ENCODE data around the gene EFHD2. TPM values are rescaled to one million over a fixed set of nuclear protein-coding genes. Genes with fewer than 3 reads are reported as not detected.

The EFHD2 gene
- total and polyA plus RNA-seq, 2 of the 8 experiments (the other 6 are each of a cell fraction or from before 2014, with no cell fraction given) = 24.4 to 25.1 TPM

DNA sequence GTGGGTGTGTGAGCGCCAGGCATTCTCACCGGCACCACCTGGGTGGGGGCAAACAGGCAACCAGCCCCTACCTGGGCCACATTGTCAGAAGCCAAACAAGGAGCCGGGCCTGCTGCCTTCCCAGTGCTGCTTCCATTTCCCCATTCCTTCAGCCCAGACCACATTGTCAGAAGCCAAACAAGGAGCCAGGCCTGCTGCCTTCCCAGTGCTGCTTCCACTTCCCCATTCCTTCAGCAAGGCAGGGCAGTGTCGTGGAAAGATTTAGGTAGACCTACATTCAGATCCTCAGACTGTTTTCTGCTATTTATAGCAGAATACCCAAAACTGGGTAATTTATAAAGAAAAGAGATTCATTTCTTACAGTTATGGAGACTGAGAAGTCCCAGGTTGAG is 47.0 kb upstream of the EFHD2 start (continued):
- TF ChIP-seq, protein P1, sequence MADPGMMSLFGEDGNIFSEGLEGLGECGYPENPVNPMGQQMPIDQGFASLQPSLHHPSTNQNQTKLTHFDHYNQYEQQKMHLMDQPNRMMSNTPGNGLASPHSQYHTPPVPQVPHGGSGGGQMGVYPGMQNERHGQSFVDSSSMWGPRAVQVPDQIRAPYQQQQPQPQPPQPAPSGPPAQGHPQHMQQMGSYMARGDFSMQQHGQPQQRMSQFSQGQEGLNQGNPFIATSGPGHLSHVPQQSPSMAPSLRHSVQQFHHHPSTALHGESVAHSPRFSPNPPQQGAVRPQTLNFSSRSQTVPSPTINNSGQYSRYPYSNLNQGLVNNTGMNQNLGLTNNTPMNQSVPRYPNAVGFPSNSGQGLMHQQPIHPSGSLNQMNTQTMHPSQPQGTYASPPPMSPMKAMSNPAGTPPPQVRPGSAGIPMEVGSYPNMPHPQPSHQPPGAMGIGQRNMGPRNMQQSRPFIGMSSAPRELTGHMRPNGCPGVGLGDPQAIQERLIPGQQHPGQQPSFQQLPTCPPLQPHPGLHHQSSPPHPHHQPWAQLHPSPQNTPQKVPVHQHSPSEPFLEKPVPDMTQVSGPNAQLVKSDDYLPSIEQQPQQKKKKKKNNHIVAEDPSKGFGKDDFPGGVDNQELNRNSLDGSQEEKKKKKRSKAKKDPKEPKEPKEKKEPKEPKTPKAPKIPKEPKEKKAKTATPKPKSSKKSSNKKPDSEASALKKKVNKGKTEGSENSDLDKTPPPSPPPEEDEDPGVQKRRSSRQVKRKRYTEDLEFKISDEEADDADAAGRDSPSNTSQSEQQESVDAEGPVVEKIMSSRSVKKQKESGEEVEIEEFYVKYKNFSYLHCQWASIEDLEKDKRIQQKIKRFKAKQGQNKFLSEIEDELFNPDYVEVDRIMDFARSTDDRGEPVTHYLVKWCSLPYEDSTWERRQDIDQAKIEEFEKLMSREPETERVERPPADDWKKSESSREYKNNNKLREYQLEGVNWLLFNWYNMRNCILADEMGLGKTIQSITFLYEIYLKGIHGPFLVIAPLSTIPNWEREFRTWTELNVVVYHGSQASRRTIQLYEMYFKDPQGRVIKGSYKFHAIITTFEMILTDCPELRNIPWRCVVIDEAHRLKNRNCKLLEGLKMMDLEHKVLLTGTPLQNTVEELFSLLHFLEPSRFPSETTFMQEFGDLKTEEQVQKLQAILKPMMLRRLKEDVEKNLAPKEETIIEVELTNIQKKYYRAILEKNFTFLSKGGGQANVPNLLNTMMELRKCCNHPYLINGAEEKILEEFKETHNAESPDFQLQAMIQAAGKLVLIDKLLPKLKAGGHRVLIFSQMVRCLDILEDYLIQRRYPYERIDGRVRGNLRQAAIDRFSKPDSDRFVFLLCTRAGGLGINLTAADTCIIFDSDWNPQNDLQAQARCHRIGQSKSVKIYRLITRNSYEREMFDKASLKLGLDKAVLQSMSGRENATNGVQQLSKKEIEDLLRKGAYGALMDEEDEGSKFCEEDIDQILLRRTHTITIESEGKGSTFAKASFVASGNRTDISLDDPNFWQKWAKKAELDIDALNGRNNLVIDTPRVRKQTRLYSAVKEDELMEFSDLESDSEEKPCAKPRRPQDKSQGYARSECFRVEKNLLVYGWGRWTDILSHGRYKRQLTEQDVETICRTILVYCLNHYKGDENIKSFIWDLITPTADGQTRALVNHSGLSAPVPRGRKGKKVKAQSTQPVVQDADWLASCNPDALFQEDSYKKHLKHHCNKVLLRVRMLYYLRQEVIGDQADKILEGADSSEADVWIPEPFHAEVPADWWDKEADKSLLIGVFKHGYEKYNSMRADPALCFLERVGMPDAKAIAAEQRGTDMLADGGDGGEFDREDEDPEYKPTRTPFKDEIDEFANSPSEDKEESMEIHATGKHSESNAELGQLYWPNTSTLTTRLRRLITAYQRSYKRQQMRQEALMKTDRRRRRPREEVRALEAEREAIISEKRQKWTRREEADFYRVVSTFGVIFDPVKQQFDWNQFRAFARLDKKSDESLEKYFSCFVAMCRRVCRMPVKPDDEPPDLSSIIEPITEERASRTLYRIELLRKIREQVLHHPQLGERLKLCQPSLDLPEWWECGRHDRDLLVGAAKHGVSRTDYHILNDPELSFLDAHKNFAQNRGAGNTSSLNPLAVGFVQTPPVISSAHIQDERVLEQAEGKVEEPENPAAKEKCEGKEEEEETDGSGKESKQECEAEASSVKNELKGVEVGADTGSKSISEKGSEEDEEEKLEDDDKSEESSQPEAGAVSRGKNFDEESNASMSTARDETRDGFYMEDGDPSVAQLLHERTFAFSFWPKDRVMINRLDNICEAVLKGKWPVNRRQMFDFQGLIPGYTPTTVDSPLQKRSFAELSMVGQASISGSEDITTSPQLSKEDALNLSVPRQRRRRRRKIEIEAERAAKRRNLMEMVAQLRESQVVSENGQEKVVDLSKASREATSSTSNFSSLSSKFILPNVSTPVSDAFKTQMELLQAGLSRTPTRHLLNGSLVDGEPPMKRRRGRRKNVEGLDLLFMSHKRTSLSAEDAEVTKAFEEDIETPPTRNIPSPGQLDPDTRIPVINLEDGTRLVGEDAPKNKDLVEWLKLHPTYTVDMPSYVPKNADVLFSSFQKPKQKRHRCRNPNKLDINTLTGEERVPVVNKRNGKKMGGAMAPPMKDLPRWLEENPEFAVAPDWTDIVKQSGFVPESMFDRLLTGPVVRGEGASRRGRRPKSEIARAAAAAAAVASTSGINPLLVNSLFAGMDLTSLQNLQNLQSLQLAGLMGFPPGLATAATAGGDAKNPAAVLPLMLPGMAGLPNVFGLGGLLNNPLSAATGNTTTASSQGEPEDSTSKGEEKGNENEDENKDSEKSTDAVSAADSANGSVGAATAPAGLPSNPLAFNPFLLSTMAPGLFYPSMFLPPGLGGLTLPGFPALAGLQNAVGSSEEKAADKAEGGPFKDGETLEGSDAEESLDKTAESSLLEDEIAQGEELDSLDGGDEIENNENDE (IDR thresholded peaks at IDR 0.05; ENCODE audit: insufficient replicate concordance, low read length) = no peak
- no peak for TF ChIP-seq POLR2AphosphoS5 (IDR thresholded peaks at IDR 0.05; ENCODE audit: low read depth, low read length)

All from H1 (cell line).